Activated CD4-positive, alpha-beta memory T cell treated with anti-CD3 and anti-CD28 coated beads for 36 hours (primary cell): ENCODE data around the gene FOXD2. TPM values are rescaled to one million over a fixed set of nuclear protein-coding genes. Genes with fewer than 3 reads are reported as not detected.
A peak's percentile ranks its signal among the peaks of the same experiment; 100 is the strongest.

ENCODE experiments used
- CTCF ChIA-PET: fragments of 350-600 bp; sonication (Branson Sonifier 250); formaldehyde crosslinking; loops from one replicate; lab custom pipeline; 2021; ENCODE audit warnings: antibody characterized with exemption, inconsistent platforms; lab: Charles Lee
- POLR2A ChIA-PET: fragments of 350-600 bp; sonication (Branson Sonifier 250); formaldehyde crosslinking; loops from one replicate; lab custom pipeline; 2021; ENCODE audit warnings: antibody characterized with exemption; lab: Charles Lee
- DNase-seq: peaks from one replicate; pipeline ENCODE4 v3.0.0-alpha.2; 2020
- H3K27ac Mint-ChIP-seq: one replicate; pipeline ENCODE4 v1.8.0; 2021; ENCODE audit warnings: mixed read lengths
- H3K27me3 Mint-ChIP-seq: one replicate; pipeline ENCODE4 v1.8.0; 2021; ENCODE audit warnings: mixed read lengths
- H3K36me3 Mint-ChIP-seq: one replicate; pipeline ENCODE4 v1.8.0; 2021; ENCODE audit warnings: mixed read lengths
- H3K4me1 Mint-ChIP-seq: one replicate; pipeline ENCODE4 v1.8.0; 2021; ENCODE audit warnings: low read depth, mixed read lengths
- H3K4me3 Mint-ChIP-seq: one replicate; pipeline ENCODE4 v1.8.0; 2021; ENCODE audit warnings: mild to moderate bottlenecking, mixed read lengths
- H3K9me3 Mint-ChIP-seq: one replicate; pipeline ENCODE4 v1.8.0; 2021; ENCODE audit warnings: mixed read lengths
- intact Hi-C: fragments of 100-400 bp; cut with micrococcal nuclease; formaldehyde crosslinking; loops from one replicate; pipeline ENCODE4 v1.15.1; 2023
- total RNA-seq, 2 experiments: library from RNA; stranded (reverse); gene quantifications; one replicate each; pipeline ENCODE4 v1.2.3, GENCODE V29; 2021

Gene FOXD2
- total RNA-seq: under 1 TPM; 0.10 to 0.26 TPM

GRCh38 chr1:47437447-47438164 lies at the start of gene FOXD2:
FOXD2 (plus strand) TSS chr1:47438044; CDS start chr1:47438136, 92 bp downstream.
- POLR2A ChIA-PET: interaction anchor here (1.1 to 1.3 kb wide), 3 partner anchors 12 to 124 kb away, joined by 3 to 7 read pairs (median 3); partner anchors contain the start of genes CMPK1 and STIL

GRCh38 chr1:47388891-47389238 lies 49.0 kb upstream of the FOXD2 start:
- Mint-ChIP-seq H3K4me1 (no peaks in the 10 kb centered on the region), H3K27me3 (no peaks in the 10 kb centered on the region), H3K4me3 (no peak overlapping the region), H3K36me3 (no peaks in the 10 kb centered on the region), H3K27ac (no peak overlapping the region), H3K9me3 (no peaks in the 10 kb centered on the region)
- CTCF ChIA-PET: interaction anchor here (0.7 to 5.4 kb wide), 19 partner anchors 8 to 366 kb away, joined by 3 to 51 read pairs (median 6); partner anchors contain the start of gene FOXD2
- POLR2A ChIA-PET: interaction anchor here (1.0 kb wide), 1 partner anchor 9 kb away, joined by 3 read pairs; no protein-coding TSS in a partner anchor
- intact Hi-C loops: loop anchor here (2.0 kb wide), 3 partner anchors 48 to 338 kb away; no protein-coding TSS in a partner anchor
- peak; percentile 71 for DNase-seq

More at GRCh38 chr1:47437447-47438164, at the start of gene FOXD2:
- Mint-ChIP-seq H3K27ac (peak within 1 kb of the TSS; percentile 69), H3K9me3 (no peaks in the 10 kb centered on the region), H3K36me3 (peaks cover 11% of the 10 kb centered on the region), H3K27me3 (peaks cover 13% of the 10 kb centered on the region), H3K4me1 (peaks cover 26% of the 10 kb centered on the region), H3K4me3 (peak within 1 kb of the TSS; percentile 95)
- CTCF ChIA-PET: interaction anchor here (0.6 to 10.6 kb wide), 57 partner anchors 9 to 316 kb away, joined by 3 to 237 read pairs (median 4); partner anchors contain the start of genes CMPK1 and STIL
- intact Hi-C loops: loop anchor here (2.0 to 5.0 kb wide), 5 partner anchors 49 to 273 kb away; partner anchors contain the start of gene TAL1
- DNase-seq: peak; percentile 93

GRCh38 chr1:47389731-47390130 lies 48.1 kb upstream of the FOXD2 start:
- H3K36me3 Mint-ChIP-seq: no peaks in the 10 kb centered on the region
- POLR2A ChIA-PET: interaction anchor here (1.0 kb wide), 1 partner anchor 8 kb away, joined by 3 read pairs; no protein-coding TSS in a partner anchor
- no peaks in the 10 kb centered on the region for H3K4me1 Mint-ChIP-seq
- no peak for DNase-seq
- H3K27ac Mint-ChIP-seq: no peak overlapping the region
- intact Hi-C loops: loop anchor here (2.0 kb wide), 3 partner anchors 47 to 337 kb away; no protein-coding TSS in a partner anchor
- CTCF ChIA-PET: interaction anchor here (0.6 to 5.4 kb wide), 11 partner anchors 16 to 365 kb away, joined by 3 to 51 read pairs (median 10); partner anchors contain the start of gene FOXD2
- H3K9me3 Mint-ChIP-seq: no peaks in the 10 kb centered on the region
- H3K4me3 Mint-ChIP-seq: no peak overlapping the region
- no peaks in the 10 kb centered on the region for H3K27me3 Mint-ChIP-seq

GRCh38 chr1:47390843-47391242 lies 47.0 kb upstream of the FOXD2 start:
- intact Hi-C loops: no loop called here
- CTCF ChIA-PET: interaction anchor here (0.8 to 5.4 kb wide), 5 partner anchors 24 to 364 kb away, joined by 3 to 51 read pairs (median 10); no protein-coding TSS in a partner anchor

GRCh38 chr1:47393141-47393540 lies 44.7 kb upstream of the FOXD2 start:
- Mint-ChIP-seq H3K36me3 (no peaks in the 10 kb centered on the region), H3K4me3 (no peak overlapping the region), H3K4me1 (no peaks in the 10 kb centered on the region), H3K27ac (no peak overlapping the region), H3K9me3 (no peaks in the 10 kb centered on the region), H3K27me3 (peaks cover 2% of the 10 kb centered on the region)
- ChIA-PET POLR2A (no interaction called here), CTCF (interaction anchor here (1.2 kb wide), 1 partner anchor 44 kb away, joined by 3 read pairs; the partner anchor contains the start of gene FOXD2)
- DNase-seq: no peak
- intact Hi-C loops: no loop called here

More at GRCh38 chr1:47390843-47391242, 47.0 kb upstream of the FOXD2 start:
- no peak for DNase-seq
- peaks cover 2% of the 10 kb centered on the region for H3K27me3 Mint-ChIP-seq
- H3K27ac Mint-ChIP-seq: no peak overlapping the region
- H3K4me1 Mint-ChIP-seq: no peaks in the 10 kb centered on the region
- H3K36me3 Mint-ChIP-seq: no peaks in the 10 kb centered on the region
- H3K4me3 Mint-ChIP-seq: no peak overlapping the region
- no peaks in the 10 kb centered on the region for H3K9me3 Mint-ChIP-seq
- POLR2A ChIA-PET: no interaction called here

GRCh38 chr1:47395433-47395832 lies 42.4 kb upstream of the FOXD2 start:
- H3K9me3 Mint-ChIP-seq: no peaks in the 10 kb centered on the region
- H3K27ac Mint-ChIP-seq: no peak overlapping the region
- H3K4me3 Mint-ChIP-seq: no peak overlapping the region
- H3K27me3 Mint-ChIP-seq: peaks cover 3% of the 10 kb centered on the region
- CTCF ChIA-PET: no interaction called here
- POLR2A ChIA-PET: no interaction called here
- H3K36me3 Mint-ChIP-seq: no peaks in the 10 kb centered on the region
- H3K4me1 Mint-ChIP-seq: no peaks in the 10 kb centered on the region
- no peak for DNase-seq
- intact Hi-C loops: no loop called here

- Mint-ChIP-seq H3K4me3 (no peak overlapping the region), H3K27ac (no peak overlapping the region), H3K4me1 (no peaks in the 10 kb centered on the region), H3K36me3 (no peaks in the 10 kb centered on the region), H3K9me3 (no peaks in the 10 kb centered on the region), H3K27me3 (peaks cover 3% of the 10 kb centered on the region)
- ChIA-PET CTCF (interaction anchor here (0.9 to 2.1 kb wide), 5 partner anchors 8 to 313 kb away, joined by 3 to 9 read pairs (median 4); no protein-coding TSS in a partner anchor), POLR2A (no interaction called here)
- intact Hi-C loops: no loop called here
- no peak for DNase-seq
These were observed 41.1 kb upstream of the FOXD2 start for GRCh38 chr1:47396671-47397196.

GRCh38 chr1:47399138-47399845 lies 38.6 kb upstream of the FOXD2 start:
- peaks cover 6% of the 10 kb centered on the region for H3K27me3 Mint-ChIP-seq
- intact Hi-C loops: no loop called here
- H3K36me3 Mint-ChIP-seq: no peaks in the 10 kb centered on the region
- H3K4me1 Mint-ChIP-seq: no peaks in the 10 kb centered on the region
- no peak for DNase-seq
- no peak overlapping the region for H3K4me3 Mint-ChIP-seq
- no peak overlapping the region for H3K27ac Mint-ChIP-seq
- H3K9me3 Mint-ChIP-seq: no peaks in the 10 kb centered on the region
- CTCF ChIA-PET: interaction anchor here (1.5 kb wide), 1 partner anchor 38 kb away, joined by 3 read pairs; the partner anchor contains the start of gene FOXD2
- POLR2A ChIA-PET: no interaction called here

GRCh38 chr1:47399846-47400155 lies 38.0 kb upstream of the FOXD2 start:
- H3K9me3 Mint-ChIP-seq: no peaks in the 10 kb centered on the region
- H3K4me3 Mint-ChIP-seq: no peak overlapping the region
- POLR2A ChIA-PET: no interaction called here
- H3K36me3 Mint-ChIP-seq: no peaks in the 10 kb centered on the region
- no peaks in the 10 kb centered on the region for H3K4me1 Mint-ChIP-seq
- peaks cover 6% of the 10 kb centered on the region for H3K27me3 Mint-ChIP-seq
- intact Hi-C loops: no loop called here
- CTCF ChIA-PET: no interaction called here
- no peak for DNase-seq
- no peak overlapping the region for H3K27ac Mint-ChIP-seq

GRCh38 chr1:47401761-47402160 lies 36.1 kb upstream of the FOXD2 start:
- ChIA-PET CTCF (interaction anchor here (1.0 to 1.1 kb wide), 3 partner anchors 14 to 223 kb away, joined by 3 read pairs; partner anchors contain the start of gene FOXD2), POLR2A (no interaction called here)
- Mint-ChIP-seq H3K27me3 (peaks cover 8% of the 10 kb centered on the region), H3K27ac (no peak overlapping the region), H3K9me3 (no peaks in the 10 kb centered on the region), H3K36me3 (no peaks in the 10 kb centered on the region), H3K4me3 (no peak overlapping the region), H3K4me1 (no peaks in the 10 kb centered on the region)
- no peak for DNase-seq
- intact Hi-C loops: no loop called here

GRCh38 chr1:47402591-47402990 lies 35.3 kb upstream of the FOXD2 start:
- intact Hi-C loops: no loop called here

More at GRCh38 chr1:47402591-47402990, 35.3 kb upstream of the FOXD2 start:
- Mint-ChIP-seq H3K36me3 (no peaks in the 10 kb centered on the region), H3K4me3 (no peak overlapping the region), H3K4me1 (no peaks in the 10 kb centered on the region), H3K9me3 (no peaks in the 10 kb centered on the region), H3K27me3 (peaks cover 8% of the 10 kb centered on the region), H3K27ac (no peak overlapping the region)
- ChIA-PET POLR2A (no interaction called here), CTCF (interaction anchor here (1.0 to 1.1 kb wide), 2 partner anchors 15 to 224 kb away, joined by 3 read pairs; no protein-coding TSS in a partner anchor)
- no peak for DNase-seq
